SK-N-SH (cell line): ENCODE measurements around the gene USP16. TPM values are rescaled to one million over a fixed set of nuclear protein-coding genes. Genes with fewer than 3 reads are reported as not detected.
A peak's percentile ranks its signal among the peaks of the same experiment; 100 is the strongest.

Experiments used
- CTCF ChIA-PET: fragments of 300-600, 350-600 bp; formaldehyde crosslinking; extraction: SDS; loops from one replicate; lab custom pipeline; 2021; lab: Yijun Ruan, JAX
- POLR2A ChIA-PET: fragments of 350-600 bp; sonication (Branson Sonifier 250); formaldehyde crosslinking; extraction: SDS; loops from one replicate; lab custom pipeline; 2020; ENCODE audit warnings: antibody characterized with exemption, inconsistent platforms; lab: Yijun Ruan, JAX
- DNase-seq: peaks from one replicate; pipeline ENCODE4 v3.0.0; 2012
- H2AFZ ChIP-seq: fragments of 200-600 bp; sonication (generic); 2 replicates; pipeline ENCODE4 v1.8.1; 2016; ENCODE audit warnings: antibody characterized with exemption, mild to moderate bottlenecking, low read depth
- H3F3A ChIP-seq: fragments of 200-600 bp; sonication (generic); replicated peaks from 2 replicates; pipeline ENCODE3; 2016; ENCODE audit warnings: antibody characterized with exemption, mild to moderate bottlenecking; ENCODE audit not compliant: insufficient read depth
- H3K27ac ChIP-seq, 2 experiments: fragments of 200-500 bp in 1 of 2; fragments of 200-600 bp in 1 of 2; sonication (Bioruptor generic) in 1 of 2; sonication (generic), shearing (Covaris generic) in 1 of 2; 2 replicates each; pipeline versions ENCODE4 v1.5.1 to v1.6.1; 2014 to 2016; ENCODE audit warnings: low read depth in 2 of 2, inconsistent platforms in 1 of 2, low read length in 1 of 2, mild to moderate bottlenecking in 1 of 2, mixed read lengths in 1 of 2
- H3K27me3 ChIP-seq: fragments of 200-600 bp; sonication (generic), shearing (Covaris generic); 2 replicates; pipeline ENCODE4 v1.6.1; 2016; ENCODE audit warnings: mixed run types; ENCODE audit not compliant: insufficient read depth
- H3K36me3 ChIP-seq, 2 experiments: fragments of 200-500 bp in 1 of 2; fragments of 200-600 bp in 1 of 2; sonication (Bioruptor generic) in 1 of 2; sonication (generic) in 1 of 2; replicated peaks in 1 of 2; 2 replicates each; pipeline versions ENCODE3 to v1.5.1; 2014 to 2016; ENCODE audit warnings: low read length in 1 of 2, mild to moderate bottlenecking in 1 of 2; ENCODE audit not compliant: insufficient read depth in 2 of 2, control insufficient read depth in 1 of 2
- H3K4me1 ChIP-seq, 2 experiments: fragments of 200-500 bp in 1 of 2; fragments of 200-600 bp in 1 of 2; sonication (Bioruptor generic) in 1 of 2; sonication (generic), shearing (Covaris generic) in 1 of 2; 2 replicates each; pipeline versions ENCODE4 v1.5.1 to v1.6.1; 2014 to 2016; ENCODE audit warnings: low read depth in 1 of 2, low read length in 1 of 2, mixed run types in 1 of 2; ENCODE audit not compliant: insufficient read depth in 2 of 2, control insufficient read depth in 1 of 2
- H3K4me2 ChIP-seq: fragments of 200-600 bp; sonication (generic), shearing (Covaris generic); 2 replicates; pipeline ENCODE4 v1.6.1; 2017; ENCODE audit warnings: mixed run types
- H3K4me3 ChIP-seq, 2 experiments: fragments of 200-500 bp in 1 of 2; fragments of 200-600 bp in 1 of 2; sonication (Bioruptor generic) in 1 of 2; sonication (generic), shearing (Covaris generic) in 1 of 2; 2 replicates each; pipeline versions ENCODE4 v1.5.1 to v1.8.1; 2014 to 2016; ENCODE audit warnings: low read depth in 2 of 2, inconsistent platforms in 1 of 2, low read length in 1 of 2, mild to moderate bottlenecking in 1 of 2, mixed read lengths in 1 of 2, moderate library complexity in 1 of 2
- H3K79me2 ChIP-seq: fragments of 200-600 bp; sonication (generic); 2 replicates; pipeline ENCODE4 v1.8.1; 2017; ENCODE audit warnings: mild to moderate bottlenecking; ENCODE audit not compliant: insufficient read depth
- H3K9ac ChIP-seq: fragments of 200-600 bp; sonication (generic); 2 replicates; pipeline ENCODE4 v1.6.1; 2017; ENCODE audit warnings: mixed run types
- H3K9me2 ChIP-seq: fragments of 200-600 bp; sonication (generic); 2 replicates; pipeline ENCODE4 v1.6.1; 2017; ENCODE audit warnings: mixed run types
- H3K9me3 ChIP-seq: fragments of 200-600 bp; sonication (generic); 2 replicates; pipeline ENCODE4 v1.6.1; 2017; ENCODE audit warnings: mixed run types, mild to moderate bottlenecking, moderate library complexity
- H4K20me1 ChIP-seq: fragments of 200-600 bp; sonication (generic); 2 replicates; pipeline ENCODE4 v1.6.1; 2017; ENCODE audit warnings: mild to moderate bottlenecking, mixed run types; ENCODE audit not compliant: insufficient read depth
- CTCF ChIP-seq: fragments of 200-600 bp; sonication (generic); IDR thresholded peaks from 2 replicates; pipeline ENCODE4 v1.6.1; 2017; ENCODE audit warnings: antibody characterized with exemption, mild to moderate bottlenecking, moderate library complexity
- ELF1 ChIP-seq: IDR thresholded peaks from 2 replicates; pipeline ENCODE4 v1.4.0; 2012
- EP300 ChIP-seq, 2 experiments: IDR thresholded peaks; 2 replicates each; pipeline versions ENCODE4 v1.4.0 to v1.6.1; 2012; ENCODE audit warnings: borderline replicate concordance in 1 of 2, low read depth in 1 of 2, low read length in 1 of 2
- EZH2phosphoT487 ChIP-seq: fragments of 200-600 bp; sonication (generic); IDR thresholded peaks from 2 replicates; pipeline ENCODE4 v1.6.1; 2017; ENCODE audit warnings: low read depth, mixed run types, mild to moderate bottlenecking, antibody characterized with exemption, moderate library complexity, borderline replicate concordance
- FOSL2 ChIP-seq: IDR thresholded peaks from 2 replicates; pipeline ENCODE4 v1.4.0; 2012; ENCODE audit warnings: low read depth, mild to moderate bottlenecking, moderate library complexity, borderline replicate concordance
- FOXJ3 ChIP-seq: sonication (generic); formaldehyde crosslinking; IDR thresholded peaks from 2 replicates; pipeline ENCODE4 v1.5.1; 2020; ENCODE audit warnings: mild to moderate bottlenecking, missing genetic modification reagents
- FOXM1 ChIP-seq: IDR thresholded peaks from 2 replicates; pipeline ENCODE4 v1.4.0; 2012; ENCODE audit warnings: low read depth, mild to moderate bottlenecking
- GABPA ChIP-seq: IDR thresholded peaks from 2 replicates; pipeline ENCODE4 v1.4.0; 2012; ENCODE audit warnings: low read depth, mild to moderate bottlenecking
- JUND ChIP-seq: IDR thresholded peaks from 2 replicates; pipeline ENCODE4 v1.4.0; 2012
- MAX ChIP-seq: IDR thresholded peaks from 2 replicates; pipeline ENCODE4 v1.4.0; 2012; ENCODE audit warnings: low read depth
- NFIC ChIP-seq: IDR thresholded peaks from 2 replicates; pipeline ENCODE4 v1.4.0; 2012; ENCODE audit warnings: borderline replicate concordance
- NRF1 ChIP-seq: IDR thresholded peaks from 2 replicates; pipeline ENCODE4 v1.6.1; 2012; ENCODE audit warnings: low read depth, mild to moderate bottlenecking, low read length
- POLR2AphosphoS5 ChIP-seq: IDR thresholded peaks from 2 replicates; pipeline ENCODE4 v1.6.1; 2012; ENCODE audit warnings: low read depth, low read length
- RCOR1 ChIP-seq: fragments of 150-350 bp; IDR thresholded peaks from 2 replicates; pipeline ENCODE4 v1.6.1; 2017; ENCODE audit warnings: antibody characterized with exemption, low read length
- RFX5 ChIP-seq: IDR thresholded peaks from 2 replicates; pipeline ENCODE4 v1.6.1; 2012; ENCODE audit warnings: mild to moderate bottlenecking, improper control_type of control experiment, low read length
- RXRA ChIP-seq: IDR thresholded peaks from 2 replicates; pipeline ENCODE4 v1.4.0; 2012; ENCODE audit warnings: low read depth, mild to moderate bottlenecking, borderline replicate concordance
- SMC3 ChIP-seq: IDR thresholded peaks from 2 replicates; pipeline ENCODE4 v1.6.1; 2012; ENCODE audit warnings: low read depth, low read length, improper control_type of control experiment
- TCF12 ChIP-seq: IDR thresholded peaks from 2 replicates; pipeline ENCODE4 v1.4.0; 2012
- TEAD4 ChIP-seq: IDR thresholded peaks from 2 replicates; pipeline ENCODE4 v1.4.0; 2012; ENCODE audit warnings: mild to moderate bottlenecking, borderline replicate concordance; ENCODE audit not compliant: insufficient read depth
- USF1 ChIP-seq: IDR thresholded peaks from 2 replicates; pipeline ENCODE4 v1.4.0; 2012; ENCODE audit warnings: low read depth, borderline replicate concordance
- YY1 ChIP-seq: IDR thresholded peaks from 2 replicates; pipeline ENCODE4 v1.4.0; 2012; ENCODE audit warnings: low read depth, mild to moderate bottlenecking
- ZBTB33 ChIP-seq: IDR thresholded peaks from 2 replicates; pipeline ENCODE4 v1.4.0; 2012; ENCODE audit warnings: low read depth, borderline replicate concordance
- WGBS: methylation state at CpG from one replicate; pipeline ENCODE4 v1.1.6; 2017; ENCODE audit warnings: low lambda C conversion rate; 5-methylcytosine and 5-hydroxymethylcytosine counted together
- polyA plus RNA-seq, 3 experiments: library from polyadenylated mRNA; depleted of rRNA; stranded (reverse); fragments of >200 nt; gene quantifications; 2 replicates each; pipeline ENCODE4 v1.2.3, GENCODE V29; 2012

The USP16 gene
- polyA plus RNA-seq, 1 of the 3 experiments (the other 2 are of a cell fraction) = 9.2 TPM

GRCh38 chr21:29073222-29074006 is 48.9 kb downstream of the USP16 start, which contains the start of gene CCT8 (continued):
- TF ChIP-seq USF1 = no peak
- no peak for TF ChIP-seq RXRA
- TF ChIP-seq GABPA = peak; percentile 52
- TF ChIP-seq FOXJ3 (CRISPR knock-in tag) = no peak
- no peak for TF ChIP-seq RFX5
- TF ChIP-seq FOSL2 = no peak
- no peak for TF ChIP-seq TEAD4
- TF ChIP-seq TCF12 = no peak
- TF ChIP-seq EP300 (IDR thresholded peaks at IDR 0.05; ENCODE audit: borderline replicate concordance in 1 of 2, low read depth in 1 of 2, low read length in 1 of 2) = no peak
- peak; percentile 87 for TF ChIP-seq MAX
- no peak for TF ChIP-seq EZH2phosphoT487
- peak; percentile 77; the same call in 1 of the 2 replicates for TF ChIP-seq YY1

GRCh38 chr21:29074007-29074376 is 49.5 kb downstream of the USP16 start:
- WGBS = 2% methylated on average over 9 of the region's 9 CpGs
- TF ChIP-seq FOXJ3 (CRISPR knock-in tag) (no peak), ZBTB33 (no peak), RCOR1 (no peak), EP300 (IDR thresholded peaks at IDR 0.05; ENCODE audit: borderline replicate concordance in 1 of 2, low read depth in 1 of 2, low read length in 1 of 2) (no peak), NRF1 (no peak), USF1 (no peak), RFX5 (no peak), NFIC (no peak), CTCF (no peak), YY1 (no peak), FOXM1 (no peak), POLR2AphosphoS5 (no peak), ELF1 (no peak), SMC3 (no peak), JUND (no peak)
- Histone ChIP-seq H3K4me1 (peaks cover 12 to 16% of the 10 kb centered on the region in 2 experiments; a peak in 3 of 4 replicates), H3K4me2 (peak overlapping the region; percentile 75), H3K27ac (peak overlapping the region; percentile 90 to 95), H3K9me3 (no peaks in the 10 kb centered on the region), H3K27me3 (no peaks in the 10 kb centered on the region), H3K79me2 (peaks cover 45% of the 10 kb centered on the region), H3K4me3 (peak overlapping the region; percentile 97 to 100), H3F3A (peaks cover 13% of the 10 kb centered on the region), H3K36me3 (peaks cover 17 to 19% of the 10 kb centered on the region in 2 experiments), H2AFZ (peak overlapping the region; percentile 89), H4K20me1 (peaks cover 29% of the 10 kb centered on the region), H3K9me2 (no peaks in the 10 kb centered on the region), H3K9ac (peak overlapping the region; percentile 97)
- ChIA-PET CTCF (interaction anchor here (0.6 to 1.6 kb wide), 2 partner anchors 14 to 55 kb away, joined by 3 read pairs; no protein-coding TSS in a partner anchor), POLR2A (interaction anchor here (0.8 to 2.5 kb wide), 4 partner anchors 14 to 71 kb away, joined by 3 to 12 read pairs (median 6); partner anchors contain the start of genes RWDD2B and USP16)
- no peak for DNase-seq
